ENCODE measurements around the gene RSBN1. TPM values are rescaled to one million over a fixed set of nuclear protein-coding genes. Genes with fewer than 3 reads are reported as not detected.
A peak's percentile ranks its signal among the peaks of the same experiment; 100 is the strongest.
"Not testable (repeated sequence)": the region's sequence is repeated elsewhere in the genome, so short reads cannot be mapped to it uniquely, and the experiment has no call there.

RSBN1 gene
- total RNA-seq, 1 donor from 2014 or later, result 21.5 TPM

DNA sequence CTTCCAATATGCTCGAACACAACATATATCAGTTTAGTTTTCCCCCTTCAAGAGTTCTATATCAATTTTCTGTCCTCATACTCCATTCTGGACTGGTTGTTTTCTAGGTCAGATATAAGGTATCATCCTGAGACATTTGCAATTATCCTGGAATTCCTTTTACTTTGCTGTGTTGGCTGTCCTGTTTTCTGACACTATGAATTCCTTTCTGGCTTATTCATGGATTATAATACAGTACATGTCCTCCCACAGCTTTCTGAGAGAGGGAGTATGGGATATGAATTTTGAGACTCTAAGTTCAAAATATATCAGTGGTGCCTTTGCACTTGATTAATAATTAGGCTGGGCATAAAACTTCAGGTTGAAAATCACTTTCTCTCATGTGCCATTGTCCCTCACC, 64.9 kb downstream of the RSBN1 start:
- DNase-seq (ENCODE audit: low spot score), result no peak
- peaks cover 17% of the 10 kb centered on the region for H3K4me1 Mint-ChIP-seq (ENCODE audit: low read depth)
- intact Hi-C loops (cut with micrococcal nuclease), result no loop called here
- H3K36me3 Mint-ChIP-seq (ENCODE audit: low read depth), result peaks cover 35% of the 10 kb centered on the region
- H3K9me3 Mint-ChIP-seq, result no peaks in the 10 kb centered on the region
- no peak overlapping the region for H3K27ac Mint-ChIP-seq
- no peaks in the 10 kb centered on the region for H3K27me3 Mint-ChIP-seq (ENCODE audit: low read depth)
- no peak overlapping the region for H3K4me3 Mint-ChIP-seq (ENCODE audit: low read depth)

DNA sequence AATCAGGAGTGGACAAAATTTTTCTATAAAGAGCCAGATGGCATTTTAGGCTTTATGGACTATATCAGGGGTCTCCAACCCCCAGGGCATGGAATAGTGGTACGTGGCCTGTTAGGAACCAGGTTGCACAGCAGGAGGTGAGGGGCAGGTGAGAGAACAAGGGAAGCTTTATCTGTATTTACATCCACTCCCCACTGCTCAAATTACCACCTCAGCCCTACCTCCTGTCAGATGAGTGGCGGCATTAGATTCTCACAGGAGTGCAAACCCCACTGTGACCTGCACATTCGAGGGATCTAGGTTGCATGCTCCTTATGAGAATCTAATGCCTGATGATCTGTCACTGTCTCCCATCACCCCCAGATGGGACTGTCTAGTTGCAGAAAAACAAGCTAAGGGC, 66.9 kb downstream of the RSBN1 start:
- Mint-ChIP-seq H3K27ac (no peak overlapping the region), H3K27me3 (ENCODE audit: low read depth) (no peaks in the 10 kb centered on the region), H3K36me3 (ENCODE audit: low read depth) (peaks cover 36% of the 10 kb centered on the region), H3K4me3 (ENCODE audit: low read depth) (no peak overlapping the region), H3K9me3 (no peaks in the 10 kb centered on the region), H3K4me1 (ENCODE audit: low read depth) (peaks cover 17% of the 10 kb centered on the region)
- intact Hi-C loops (cut with micrococcal nuclease), result no loop called here
- no peak for DNase-seq (ENCODE audit: low spot score)

DNA sequence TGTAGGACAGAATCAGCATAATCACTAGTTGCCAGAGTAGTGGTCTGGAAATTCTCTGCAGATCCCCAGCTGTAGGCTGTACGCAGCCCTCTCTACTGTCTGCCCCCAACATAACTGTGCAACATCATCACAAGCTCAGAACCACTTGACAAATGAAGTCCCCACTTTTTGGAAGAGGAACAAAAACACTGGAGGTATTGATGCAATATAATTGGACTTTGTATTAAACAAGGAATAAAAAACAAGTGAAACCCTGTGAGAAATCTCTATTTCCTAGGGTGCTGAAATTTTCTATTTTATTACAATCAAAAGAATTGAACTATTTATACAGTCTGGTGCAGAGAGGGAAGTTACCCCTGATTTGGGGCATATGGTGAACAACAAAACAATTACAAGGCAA, 68.2 kb downstream of the RSBN1 start:
- H3K4me3 Mint-ChIP-seq (ENCODE audit: low read depth), result no peak overlapping the region

DNA sequence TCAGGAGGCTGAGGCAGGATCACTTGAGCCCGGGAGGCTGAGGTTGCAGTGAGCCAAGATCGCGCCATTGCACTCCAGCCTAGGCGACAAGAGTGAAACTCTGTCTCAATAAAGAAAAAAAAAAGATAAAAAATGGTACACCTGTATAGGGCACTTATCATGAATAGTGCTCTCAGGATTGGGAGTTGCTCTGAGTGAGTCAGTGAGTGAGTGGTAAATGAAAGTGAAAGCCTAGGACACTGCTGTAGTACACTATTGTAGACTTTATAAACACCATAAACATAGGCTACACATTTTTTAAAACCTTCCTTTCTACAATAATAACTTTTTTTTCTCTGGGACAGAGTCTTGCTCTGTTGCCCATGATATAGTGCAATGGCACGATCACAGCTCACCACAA, 69.8 kb downstream of the RSBN1 start:
- Mint-ChIP-seq H3K4me3 (ENCODE audit: low read depth) (peak overlapping the region; percentile 3), H3K4me1 (ENCODE audit: low read depth) (peaks cover 17% of the 10 kb centered on the region)

More for the DNA sequence above, 68.2 kb downstream of the RSBN1 start:
- intact Hi-C loops (cut with micrococcal nuclease), result no loop called here
- no peaks in the 10 kb centered on the region for H3K9me3 Mint-ChIP-seq
- no peak for DNase-seq (ENCODE audit: low spot score)
- H3K27ac Mint-ChIP-seq, result no peak overlapping the region
- H3K36me3 Mint-ChIP-seq (ENCODE audit: low read depth), result peaks cover 39% of the 10 kb centered on the region
- peaks cover 17% of the 10 kb centered on the region for H3K4me1 Mint-ChIP-seq (ENCODE audit: low read depth)
- H3K27me3 Mint-ChIP-seq (ENCODE audit: low read depth), result no peaks in the 10 kb centered on the region

DNA sequence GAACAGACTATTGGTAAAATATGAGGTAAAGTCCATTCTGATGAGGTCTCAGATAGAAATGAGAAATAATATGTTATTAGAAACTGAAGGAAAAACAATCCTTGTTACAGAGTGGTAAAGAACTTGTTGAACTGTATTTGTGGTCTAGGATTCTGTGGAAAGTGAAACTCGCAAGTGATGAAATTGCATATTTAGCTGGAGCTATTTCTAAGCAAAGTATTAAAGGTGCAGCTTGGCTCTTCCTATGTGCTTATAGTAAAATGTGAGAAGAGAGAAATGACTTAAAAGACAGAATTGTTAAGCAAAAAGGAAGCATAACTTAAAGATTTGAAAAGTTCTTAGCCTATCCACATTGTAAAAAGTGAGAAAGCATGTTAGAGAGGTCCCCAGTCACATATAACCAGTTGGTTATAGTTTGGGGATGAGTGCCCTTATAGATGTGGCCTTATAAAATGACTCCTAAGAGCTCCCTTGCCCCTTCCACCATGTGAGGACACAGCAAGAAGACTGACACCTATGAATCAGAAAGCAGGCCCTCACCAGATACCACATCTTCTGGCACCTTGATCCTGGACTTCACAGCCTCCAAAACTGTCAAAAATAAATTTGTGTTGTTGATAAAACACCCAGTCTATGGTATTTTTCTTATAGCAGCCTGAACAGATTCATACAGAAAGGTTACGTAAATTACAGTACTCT, 77.8 kb downstream of the RSBN1 start:
- DNase-seq (ENCODE audit: low spot score), result no peak
- peaks cover 48% of the 10 kb centered on the region for H3K36me3 Mint-ChIP-seq (ENCODE audit: low read depth)
- H3K9me3 Mint-ChIP-seq, result no peaks in the 10 kb centered on the region
- no peaks in the 10 kb centered on the region for H3K27me3 Mint-ChIP-seq (ENCODE audit: low read depth)
- H3K4me3 Mint-ChIP-seq (ENCODE audit: low read depth), result no peak overlapping the region
- H3K4me1 Mint-ChIP-seq (ENCODE audit: low read depth), result peaks cover 12% of the 10 kb centered on the region
- intact Hi-C loops (cut with micrococcal nuclease), result no loop called here
- peak overlapping the region; percentile 80 for H3K27ac Mint-ChIP-seq

More for the DNA sequence above, 69.8 kb downstream of the RSBN1 start:
- no peak for DNase-seq (ENCODE audit: low spot score)
- peaks cover 43% of the 10 kb centered on the region for H3K36me3 Mint-ChIP-seq (ENCODE audit: low read depth)
- no peaks in the 10 kb centered on the region for H3K9me3 Mint-ChIP-seq
- H3K27ac Mint-ChIP-seq, result no peak overlapping the region
- H3K27me3 Mint-ChIP-seq (ENCODE audit: low read depth), result no peaks in the 10 kb centered on the region
- intact Hi-C loops (cut with micrococcal nuclease), result no loop called here

DNA sequence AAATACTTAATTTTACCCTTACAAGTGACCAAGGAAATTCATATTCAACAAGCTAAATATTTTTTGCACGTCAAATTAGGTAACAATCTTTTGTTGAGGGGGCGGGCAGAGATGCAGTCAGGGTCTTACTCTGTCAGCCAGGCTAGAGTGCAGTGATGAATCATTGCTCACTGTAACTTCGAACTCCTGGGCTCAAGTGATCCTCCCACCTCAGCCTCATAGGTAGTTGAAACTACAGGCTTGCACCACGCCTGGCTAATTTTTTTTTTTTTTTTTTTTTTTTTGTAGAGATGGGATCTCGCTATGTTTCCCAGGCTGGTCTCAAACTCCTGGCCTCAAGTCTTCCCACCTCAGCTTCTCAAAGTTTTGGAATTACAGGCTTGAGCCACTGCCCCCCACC, 79.5 kb downstream of the RSBN1 start:
- peaks cover 12% of the 10 kb centered on the region for H3K4me1 Mint-ChIP-seq (ENCODE audit: low read depth)
- H3K27ac Mint-ChIP-seq, result no peak overlapping the region
- DNase-seq (ENCODE audit: low spot score), result no peak
- H3K36me3 Mint-ChIP-seq (ENCODE audit: low read depth), result peaks cover 53% of the 10 kb centered on the region
- no peaks in the 10 kb centered on the region for H3K27me3 Mint-ChIP-seq (ENCODE audit: low read depth)
- H3K9me3 Mint-ChIP-seq, result no peaks in the 10 kb centered on the region
- intact Hi-C loops (cut with micrococcal nuclease), result no loop called here
- H3K4me3 Mint-ChIP-seq (ENCODE audit: low read depth), result no peak overlapping the region

DNA sequence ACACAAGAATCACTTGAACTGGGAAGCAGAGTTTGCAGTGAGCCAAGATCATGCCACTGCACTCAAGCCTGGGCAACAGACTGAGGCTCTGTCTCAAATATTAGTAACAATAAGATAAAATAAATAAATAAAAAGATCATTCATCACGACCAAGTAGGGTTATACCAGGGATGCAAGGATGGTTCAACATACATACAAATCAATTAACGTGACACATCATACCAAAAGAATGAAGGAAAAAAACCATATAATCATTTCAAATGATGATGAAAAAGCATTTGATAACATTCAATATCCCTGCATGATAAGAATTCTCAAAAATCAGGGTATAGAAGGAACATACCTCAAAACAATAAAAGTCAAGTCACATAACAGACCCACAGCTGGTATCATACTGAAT, 91.3 kb downstream of the RSBN1 start:
- peaks cover 73% of the 10 kb centered on the region for H3K36me3 Mint-ChIP-seq (ENCODE audit: low read depth)
- H3K4me1 Mint-ChIP-seq (ENCODE audit: low read depth), result peaks cover under 1% of the 10 kb centered on the region
- H3K9me3 Mint-ChIP-seq, result peaks cover 31% of the 10 kb centered on the region
- H3K4me3 Mint-ChIP-seq (ENCODE audit: low read depth), result no peak overlapping the region
- intact Hi-C loops (cut with micrococcal nuclease), result no loop called here
- H3K27ac Mint-ChIP-seq, result no peak overlapping the region
- no peak for DNase-seq (ENCODE audit: low spot score)
- no peaks in the 10 kb centered on the region for H3K27me3 Mint-ChIP-seq (ENCODE audit: low read depth)

DNA sequence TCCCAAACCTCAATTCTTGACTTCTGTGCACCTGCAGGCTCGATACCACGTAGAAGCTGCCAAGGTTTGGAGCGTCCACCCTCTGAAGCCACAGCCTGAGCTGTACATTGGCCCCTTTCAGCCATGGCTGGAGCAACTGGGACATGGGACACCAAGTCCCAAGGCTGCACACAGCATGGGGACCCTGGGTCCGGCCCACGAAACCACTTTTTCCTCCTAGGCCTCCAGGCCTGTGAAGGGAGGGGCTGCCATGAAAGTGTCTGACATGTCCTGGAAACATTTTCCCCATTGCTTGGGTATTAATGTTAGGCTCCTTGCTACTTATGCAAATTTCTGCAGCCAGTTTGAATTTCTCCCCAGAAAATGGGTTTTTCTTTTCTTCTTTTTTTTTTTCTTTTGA, 93.7 kb downstream of the RSBN1 start:
- intact Hi-C loops (cut with micrococcal nuclease); H3K4me1 Mint-ChIP-seq (ENCODE audit: low read depth); H3K27ac Mint-ChIP-seq; DNase-seq (ENCODE audit: low spot score); H3K4me3 Mint-ChIP-seq (ENCODE audit: low read depth); H3K27me3 Mint-ChIP-seq (ENCODE audit: low read depth): not testable (repeated sequence)
- H3K9me3 Mint-ChIP-seq, result peaks cover 31% of the 10 kb centered on the region
- peaks cover 74% of the 10 kb centered on the region for H3K36me3 Mint-ChIP-seq (ENCODE audit: low read depth)

DNA sequence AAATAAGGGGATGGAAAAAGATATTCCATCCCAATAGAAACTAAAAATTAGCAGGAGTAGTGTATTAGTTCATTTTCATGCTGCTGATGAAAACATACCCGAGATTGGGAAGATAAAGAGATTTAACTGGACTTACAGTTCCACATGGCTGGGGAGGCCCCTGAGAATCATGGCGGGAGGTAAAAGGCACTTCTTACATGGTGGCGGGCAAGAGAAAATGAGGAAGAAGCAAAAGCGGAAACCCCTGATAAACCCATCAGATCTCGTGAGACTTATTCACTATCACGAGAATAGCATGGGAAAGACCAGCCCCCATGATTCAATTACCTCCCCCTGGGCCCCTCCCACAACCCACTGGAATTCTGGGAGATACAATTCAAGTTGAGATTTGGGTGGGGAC, 94.8 kb downstream of the RSBN1 start:
- H3K4me3 Mint-ChIP-seq (ENCODE audit: low read depth); DNase-seq (ENCODE audit: low spot score); H3K27me3 Mint-ChIP-seq (ENCODE audit: low read depth); H3K27ac Mint-ChIP-seq; intact Hi-C loops (cut with micrococcal nuclease); H3K4me1 Mint-ChIP-seq (ENCODE audit: low read depth): not testable (repeated sequence)
- Mint-ChIP-seq H3K36me3 (ENCODE audit: low read depth) (peaks cover 70% of the 10 kb centered on the region), H3K9me3 (peaks cover 31% of the 10 kb centered on the region)

DNA sequence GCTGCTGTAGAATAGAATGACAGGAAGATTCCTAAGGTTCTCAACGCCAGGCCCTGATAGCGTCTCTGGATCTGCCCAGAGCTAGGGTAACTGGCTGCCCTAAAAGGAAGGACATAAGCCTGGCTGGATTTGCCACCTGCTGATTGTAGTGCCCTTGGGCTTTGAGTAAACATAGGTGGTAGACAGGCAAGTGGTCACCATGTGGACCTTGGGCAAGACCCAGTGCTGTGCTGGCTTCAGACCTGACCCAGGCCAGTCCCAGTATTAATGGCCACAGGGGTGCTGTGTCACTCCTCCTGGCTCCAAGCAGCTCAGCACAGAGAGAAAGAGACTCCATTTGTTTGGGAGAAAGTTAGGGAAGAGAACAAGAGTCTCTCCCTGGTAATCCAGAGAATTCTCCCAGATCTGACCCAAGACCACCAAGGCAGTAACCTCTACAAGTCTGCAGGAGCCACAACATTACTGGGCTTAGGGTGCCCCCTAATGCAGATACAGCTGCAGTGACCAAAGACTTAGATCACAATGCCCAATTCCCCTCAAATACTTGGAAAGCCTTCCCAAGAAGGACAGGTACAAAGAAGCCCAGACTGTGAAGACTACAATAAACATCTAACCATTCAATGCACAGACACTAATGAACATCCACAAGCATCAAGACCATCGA, 97.5 kb downstream of the RSBN1 start:
- Mint-ChIP-seq H3K4me1 (ENCODE audit: low read depth) (peaks cover 7% of the 10 kb centered on the region), H3K9me3 (peaks cover 16% of the 10 kb centered on the region), H3K4me3 (ENCODE audit: low read depth) (no peak overlapping the region), H3K27me3 (ENCODE audit: low read depth) (no peaks in the 10 kb centered on the region), H3K36me3 (ENCODE audit: low read depth) (peaks cover 59% of the 10 kb centered on the region), H3K27ac (no peak overlapping the region)
- intact Hi-C loops (cut with micrococcal nuclease), result no loop called here
- DNase-seq (ENCODE audit: low spot score), result no peak

Other genes starting within 250 kb of the RSBN1 start
- gene PHTF1, start 53.0 kb downstream of the RSBN1 start, total RNA-seq, result 22.0 and 22.5 TPM in 2 replicates
- gene PTPN22, start 59.2 kb upstream of the RSBN1 start, total RNA-seq, result 57.8 and 58.8 TPM in 2 replicates
- gene BCL2L15, start 75.1 kb upstream of the RSBN1 start, total RNA-seq, result 0.39 and 1.1 TPM in 2 replicates
- 42.0 and 45.9 TPM in 2 replicates for gene AP4B1, start 92.3 kb upstream of the RSBN1 start, total RNA-seq
- 18.8 and 20.8 TPM in 2 replicates for gene DCLRE1B, start 92.8 kb upstream of the RSBN1 start, total RNA-seq
- gene HIPK1, start 116.8 kb upstream of the RSBN1 start, total RNA-seq, result 108 and 111 TPM in 2 replicates
- gene OLFML3, start 167.0 kb upstream of the RSBN1 start, total RNA-seq, result 0.11 and 0.18 TPM in 2 replicates